Raji (cell line): Measurements from ENCODE around the gene PCDHGA7.

Experiments
- POLR2A ChIP-seq: IDR thresholded peaks from 2 replicates; pipeline ENCODE4 v1.6.1; 2011; ENCODE audit warnings: low read depth, low read length, control low read depth; ENCODE audit not compliant: insufficient read depth

PCDHGA7 gene

GRCh38 chr5:141382469-141383294 lies at the start of gene PCDHGA7:
Gene PCDHGA7 (plus strand): TSS chr5:141382742. CDS start chr5:141382900, 158 bp downstream.
- TF ChIP-seq POLR2A, result no peak

DNA sequence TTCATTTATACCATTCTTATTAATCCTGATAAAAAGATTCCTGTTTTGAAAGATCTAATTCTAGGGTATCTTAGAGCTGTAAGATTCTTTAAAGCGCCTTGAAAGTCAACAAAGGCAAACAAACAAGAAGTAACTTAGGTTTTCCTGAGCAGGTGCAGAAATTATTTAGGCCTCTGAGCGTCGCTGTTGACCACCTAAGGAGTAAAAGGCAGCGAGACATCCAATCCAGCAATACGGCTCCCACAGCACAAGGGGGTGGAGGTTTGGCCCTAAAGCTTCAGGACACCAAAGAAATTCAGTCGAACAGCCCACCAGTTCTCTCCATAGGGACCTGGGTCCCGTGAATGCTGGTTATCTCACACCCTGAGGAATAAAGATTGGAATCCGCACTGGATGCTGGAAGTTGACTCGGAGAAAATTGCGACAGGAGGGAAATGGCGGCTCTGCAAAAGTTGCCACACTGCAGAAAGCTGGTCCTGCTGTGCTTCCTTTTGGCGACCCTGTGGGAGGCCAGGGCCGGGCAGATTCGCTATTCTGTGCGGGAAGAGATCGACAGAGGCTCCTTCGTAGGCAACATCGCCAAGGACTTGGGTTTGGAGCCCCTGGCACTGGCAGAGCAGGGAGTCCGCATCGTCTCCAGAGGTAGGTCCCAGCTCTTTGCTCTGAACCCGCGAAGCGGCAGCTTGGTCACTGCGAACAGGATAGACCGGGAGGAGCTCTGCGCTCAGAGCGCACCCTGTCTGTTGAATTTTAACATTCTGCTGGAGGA lies 43.8 kb upstream of the PCDHGA7 start, which contains the start of gene PCDHGA2:
Gene PCDHGA2 (plus strand): TSS at position 223 of the 769 bp plus-strand sequence.
- no peak for TF ChIP-seq POLR2A

- no peak for TF ChIP-seq POLR2A
Observed at GRCh38 chr5:141342773-141343172, 39.8 kb upstream of the PCDHGA7 start.

GRCh38 chr5:141343242-141343952 lies 39.1 kb upstream of the PCDHGA7 start, which contains the start of gene PCDHGA3:
Gene PCDHGA3 (plus strand): TSS chr5:141343829. CDS start chr5:141344034, 205 bp downstream.
- TF ChIP-seq POLR2A, result no peak

DNA sequence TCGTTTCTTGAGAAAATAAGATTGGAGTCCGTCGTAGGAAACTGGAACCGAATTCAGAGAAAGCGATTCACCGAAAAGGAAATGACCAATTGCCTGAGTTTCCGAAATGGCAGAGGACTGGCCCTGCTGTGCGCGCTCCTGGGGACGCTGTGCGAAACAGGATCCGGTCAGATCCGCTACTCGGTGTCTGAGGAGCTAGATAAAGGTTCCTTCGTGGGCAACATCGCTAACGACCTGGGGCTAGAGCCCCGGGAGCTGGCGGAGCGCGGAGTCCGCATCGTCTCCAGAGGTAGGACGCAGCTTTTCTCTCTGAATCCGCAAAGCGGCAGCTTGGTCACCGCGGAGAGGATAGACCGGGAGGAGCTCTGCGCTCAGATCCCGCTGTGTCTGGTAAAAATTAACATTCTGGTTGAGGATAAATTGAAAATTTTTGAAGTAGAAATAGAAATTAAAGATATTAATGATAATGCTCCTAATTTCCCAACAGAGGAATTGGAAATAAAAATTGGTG lies 38.5 kb upstream of the PCDHGA7 start:
- no peak for TF ChIP-seq POLR2A

DNA sequence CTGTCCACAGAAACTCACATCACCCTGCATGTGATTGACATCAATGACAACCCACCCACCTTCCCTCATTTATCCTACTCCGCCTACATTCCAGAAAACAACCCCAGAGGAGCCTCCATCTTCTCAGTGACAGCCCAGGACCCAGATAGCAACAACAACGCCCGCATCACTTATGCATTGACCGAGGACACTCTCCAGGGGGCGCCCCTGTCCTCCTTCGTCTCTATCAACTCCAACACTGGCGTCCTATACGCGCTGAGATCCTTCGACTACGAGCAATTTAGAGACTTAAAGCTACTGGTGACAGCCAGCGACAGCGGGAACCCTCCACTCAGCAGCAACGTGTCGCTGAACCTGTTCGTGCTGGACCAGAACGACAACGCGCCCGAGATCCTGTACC lies 37.2 kb upstream of the PCDHGA7 start:
- TF ChIP-seq POLR2A, result no peak

GRCh38 chr5:141349917-141350619 lies 32.5 kb upstream of the PCDHGA7 start, which contains the start of gene PCDHGB1:
Gene PCDHGB1 (plus strand): TSS chr5:141350099. CDS start chr5:141350261, 162 bp downstream.
- peak; percentile 47; the same call in 1 of the 2 replicates for TF ChIP-seq POLR2A

- TF ChIP-seq POLR2A, result no peak
Observed at GRCh38 chr5:141351591-141351990, 31.0 kb upstream of the PCDHGA7 start.

- TF ChIP-seq POLR2A, result no peak
Observed at GRCh38 chr5:141354900-141355469, 27.6 kb upstream of the PCDHGA7 start, which contains the start of gene PCDHGA4. Gene PCDHGA4 (plus strand): TSS chr5:141355021. CDS start chr5:141355108, 87 bp downstream.

DNA sequence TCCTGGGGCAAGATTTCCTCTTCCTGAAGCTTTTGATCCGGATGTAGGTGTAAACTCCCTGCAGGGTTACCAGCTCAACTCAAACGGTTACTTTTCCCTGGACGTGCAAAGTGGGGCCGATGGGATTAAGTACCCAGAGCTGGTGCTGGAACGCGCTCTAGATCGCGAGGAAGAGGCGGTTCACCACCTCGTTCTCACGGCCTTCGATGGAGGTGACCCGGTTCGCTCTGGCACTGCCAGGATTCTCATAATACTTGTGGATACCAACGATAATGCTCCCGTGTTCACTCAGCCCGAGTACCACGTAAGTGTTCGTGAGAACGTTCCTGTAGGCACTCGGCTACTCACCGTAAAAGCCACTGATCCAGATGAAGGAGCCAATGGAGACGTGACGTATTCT lies 26.9 kb upstream of the PCDHGA7 start:
- TF ChIP-seq POLR2A, result no peak

GRCh38 chr5:141356133-141356532 lies 26.4 kb upstream of the PCDHGA7 start:
- no peak for TF ChIP-seq POLR2A

DNA sequence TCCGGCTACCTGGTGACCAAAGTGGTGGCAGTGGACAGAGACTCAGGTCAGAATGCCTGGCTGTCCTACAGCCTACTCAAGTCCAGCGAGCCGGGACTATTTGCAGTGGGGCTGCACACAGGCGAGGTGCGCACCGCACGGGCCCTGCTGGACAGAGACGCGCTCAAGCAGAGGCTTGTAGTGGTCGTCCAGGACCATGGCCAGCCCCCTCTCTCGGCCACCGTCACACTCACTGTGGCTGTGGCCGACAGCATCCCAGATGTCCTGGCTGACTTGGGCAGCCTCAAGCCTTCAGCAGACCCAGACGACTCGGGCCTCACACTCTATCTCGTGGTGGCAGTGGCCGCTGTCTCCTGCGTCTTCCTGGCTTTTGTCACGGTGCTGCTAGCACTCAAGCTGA lies 25.6 kb upstream of the PCDHGA7 start:
- TF ChIP-seq POLR2A, result no peak

GRCh38 chr5:141359790-141360426 lies 22.6 kb upstream of the PCDHGA7 start, which contains the start of gene PCDHGB2:
Gene PCDHGB2 (plus strand): TSS chr5:141359994. CDS start chr5:141360136, 142 bp downstream.
- no peak for TF ChIP-seq POLR2A
